Measurements from ENCODE around the gene WNT2B.

Gene WNT2B

DNA sequence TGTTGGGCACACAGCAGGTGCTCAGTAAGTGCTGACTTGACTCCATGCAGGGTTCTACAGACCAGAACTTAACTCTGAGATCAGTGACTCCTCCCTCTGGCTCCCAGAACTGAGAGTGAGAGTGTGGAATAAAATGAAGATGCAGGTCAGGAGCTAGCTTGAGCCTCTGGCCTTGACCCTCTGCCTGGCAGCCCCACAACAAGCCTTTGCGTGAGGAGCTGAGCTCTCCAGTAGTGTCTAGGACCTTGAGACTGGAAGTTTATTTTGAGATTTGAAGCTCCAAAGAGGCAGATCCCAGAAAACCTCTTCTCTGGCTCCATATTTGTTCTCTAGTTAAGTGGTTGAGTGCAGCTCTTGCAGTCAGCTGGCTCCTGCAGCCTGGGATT lies 3.4 kb upstream of the WNT2B start:
- DNase-seq = no peak

DNA sequence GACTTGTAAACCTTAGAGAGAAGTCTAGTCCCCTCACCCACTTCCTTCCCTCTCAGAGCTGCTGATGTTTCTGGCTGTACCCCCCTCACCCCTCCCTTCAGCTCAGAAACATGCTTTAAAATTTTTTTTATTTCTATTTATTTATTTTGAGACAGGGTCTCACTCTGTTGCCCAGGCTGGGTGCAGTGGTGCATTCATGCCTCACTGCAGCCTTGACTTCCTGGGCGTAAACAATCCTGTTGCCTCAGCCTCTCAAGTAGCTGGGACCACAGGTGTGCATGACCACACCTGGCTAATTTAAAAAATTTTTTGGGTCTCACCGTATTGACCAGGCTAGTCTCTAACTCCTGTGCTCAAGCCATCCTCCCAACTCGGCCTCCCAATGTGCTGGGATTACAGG lies 2.9 kb upstream of the WNT2B start:
- DNase-seq = no peak

DNA sequence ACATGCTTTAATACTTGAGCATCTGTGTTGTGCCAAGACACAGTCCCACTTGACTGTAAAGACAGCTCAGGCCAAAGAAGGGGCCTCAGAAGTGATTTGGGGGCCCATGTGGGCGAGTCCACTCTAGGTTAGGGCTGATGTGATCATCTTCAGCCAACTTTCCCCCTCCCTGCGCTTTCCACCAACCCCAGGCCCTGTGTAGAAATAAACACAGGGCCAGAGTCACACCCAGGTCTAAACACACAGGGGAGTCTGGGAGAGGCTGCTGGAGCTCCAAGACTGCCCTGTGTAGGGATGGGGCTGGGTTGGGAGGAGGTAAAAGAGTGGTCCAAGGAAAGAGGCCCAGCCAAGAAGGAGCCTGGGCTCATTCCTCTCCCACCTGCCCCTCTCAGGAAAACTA lies 2.5 kb upstream of the WNT2B start:
- no peak for DNase-seq

DNA sequence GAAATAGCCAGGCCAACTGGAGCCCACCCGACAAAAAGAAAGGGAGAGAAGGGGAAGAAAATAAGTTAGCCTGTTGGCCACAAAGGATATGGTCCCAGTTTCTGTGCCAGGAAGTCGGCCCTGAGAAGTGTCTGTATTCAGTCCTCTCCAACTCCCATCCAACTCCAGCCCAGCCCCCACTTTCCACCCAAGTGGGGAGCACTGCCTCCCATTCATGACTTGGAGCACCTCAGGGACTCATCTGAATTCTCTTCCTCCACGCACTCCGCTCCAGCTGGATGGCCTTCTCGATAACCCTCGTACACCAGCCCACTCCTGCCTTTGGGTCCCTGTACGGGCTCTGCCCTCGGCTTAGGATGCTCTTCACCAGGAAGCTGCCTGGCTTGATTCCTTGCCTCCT lies 2.0 kb upstream of the WNT2B start:
- DNase-seq = no peak

DNA sequence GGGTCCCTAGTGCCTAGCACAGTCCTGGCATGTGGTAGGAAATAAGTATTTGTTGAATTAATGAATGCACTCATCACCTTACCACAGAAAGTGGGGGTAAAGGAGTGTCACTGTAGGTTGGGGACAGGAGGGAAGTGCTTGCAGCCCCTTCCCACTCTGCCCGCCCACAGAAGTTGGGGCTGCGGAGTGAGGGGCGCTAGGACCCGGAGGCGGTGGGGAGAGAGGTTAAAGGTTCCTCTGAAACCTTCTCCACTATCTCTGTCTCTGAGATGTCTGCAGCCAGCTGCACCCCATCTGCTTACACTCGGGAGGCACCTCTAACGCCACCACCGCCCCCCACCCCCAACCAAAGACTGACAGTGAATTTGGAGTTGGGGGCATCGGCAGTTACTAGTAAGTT lies 1.4 kb upstream of the WNT2B start:
- no peak for DNase-seq

DNA sequence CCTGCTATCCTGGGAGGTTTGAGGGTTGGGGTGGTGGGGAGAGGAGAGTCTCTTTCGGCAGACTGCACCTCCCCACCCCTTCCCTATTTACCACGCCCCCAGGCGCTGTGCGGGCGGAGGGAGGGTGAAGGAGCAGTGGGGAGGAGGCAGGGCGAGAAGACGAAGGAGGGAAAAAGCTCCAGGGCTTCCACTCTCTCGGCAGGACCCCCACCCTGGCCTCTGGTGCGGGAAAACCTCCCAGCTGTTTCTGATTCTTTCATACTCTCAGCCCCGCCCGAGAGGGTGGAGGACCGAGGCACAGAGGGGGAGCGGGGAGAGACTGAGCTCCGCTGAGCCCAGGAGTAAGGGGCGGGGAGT lies 866 bp upstream of the WNT2B start:
- DNase-seq = no peak

DNA sequence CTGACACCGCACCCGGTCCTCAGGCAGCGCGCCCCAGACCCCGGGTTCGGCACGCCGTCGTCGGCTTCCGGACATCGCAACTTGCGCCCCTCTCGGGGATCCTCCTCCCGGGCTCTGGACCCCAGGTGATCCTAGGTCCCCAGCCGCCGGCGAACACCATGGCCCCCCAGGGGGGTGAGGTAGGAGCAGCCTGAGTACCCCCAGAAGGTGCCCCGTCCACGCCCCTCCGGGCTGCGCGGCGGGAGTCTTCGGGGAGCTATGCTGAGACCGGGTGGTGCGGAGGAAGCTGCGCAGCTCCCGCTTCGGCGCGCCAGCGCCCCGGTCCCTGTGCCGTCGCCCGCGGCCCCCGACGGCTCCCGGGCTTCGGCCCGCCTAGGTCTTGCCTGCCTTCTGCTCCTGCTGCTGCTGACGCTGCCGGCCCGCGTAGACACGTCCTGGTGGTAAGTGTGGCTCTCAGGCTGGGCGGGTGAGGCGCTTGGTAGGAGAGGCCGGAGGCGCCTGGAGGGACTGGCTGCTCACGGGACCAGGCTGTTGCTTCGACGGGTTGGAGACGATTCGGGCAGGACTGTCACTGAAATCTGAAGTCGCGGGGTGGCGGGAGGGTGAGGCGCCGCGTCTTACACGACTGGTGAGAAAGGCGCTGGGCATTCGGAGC lies 367 bp downstream of the WNT2B start:
- no peak for DNase-seq

DNA sequence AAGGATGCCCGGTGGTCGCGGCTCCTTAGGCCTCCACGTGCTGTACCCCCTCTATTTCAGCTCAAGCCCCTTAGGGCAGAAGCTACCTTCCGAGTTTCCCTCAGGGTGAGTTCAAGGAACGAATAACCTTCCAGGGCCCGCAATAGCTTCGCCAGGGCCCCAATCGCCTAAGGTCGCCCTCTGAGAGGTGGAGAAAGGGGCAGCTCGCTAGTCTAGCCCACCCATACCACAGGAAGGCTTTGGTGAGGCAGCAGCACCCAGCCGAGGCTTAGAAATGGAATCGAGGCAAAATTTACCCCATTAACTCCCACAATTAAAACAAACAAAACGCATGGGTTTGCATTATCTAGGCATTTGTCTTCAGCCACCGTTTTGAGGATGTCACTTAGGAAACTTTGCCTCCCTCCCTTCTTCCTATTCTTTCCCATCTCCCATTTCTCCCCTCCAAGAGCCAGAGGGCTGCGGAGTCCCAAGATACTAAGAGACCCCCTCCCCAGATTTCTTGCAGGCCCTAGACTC lies 954 bp downstream of the WNT2B start:
- no peak for DNase-seq

DNA sequence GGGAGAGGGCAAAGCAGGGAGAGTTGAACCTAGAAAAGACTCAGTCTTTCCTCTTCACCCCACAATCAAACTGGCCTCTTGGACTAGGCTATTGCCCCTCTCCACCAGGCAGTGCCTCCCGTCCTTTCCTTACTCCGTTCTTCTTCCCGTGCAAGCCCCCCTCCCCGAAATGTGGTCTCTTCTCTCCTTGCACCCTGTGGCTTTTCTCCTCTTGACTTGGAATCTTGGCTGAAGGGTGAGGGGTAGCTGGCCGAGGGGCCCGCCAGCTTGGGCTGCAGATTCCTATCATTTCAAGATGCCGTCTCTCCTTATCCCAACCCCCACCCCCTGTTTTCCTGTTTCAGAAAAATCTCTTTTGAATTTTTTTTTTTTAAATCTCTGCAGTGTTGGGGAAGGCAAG lies 1.6 kb downstream of the WNT2B start:
- DNase-seq = no peak

DNA sequence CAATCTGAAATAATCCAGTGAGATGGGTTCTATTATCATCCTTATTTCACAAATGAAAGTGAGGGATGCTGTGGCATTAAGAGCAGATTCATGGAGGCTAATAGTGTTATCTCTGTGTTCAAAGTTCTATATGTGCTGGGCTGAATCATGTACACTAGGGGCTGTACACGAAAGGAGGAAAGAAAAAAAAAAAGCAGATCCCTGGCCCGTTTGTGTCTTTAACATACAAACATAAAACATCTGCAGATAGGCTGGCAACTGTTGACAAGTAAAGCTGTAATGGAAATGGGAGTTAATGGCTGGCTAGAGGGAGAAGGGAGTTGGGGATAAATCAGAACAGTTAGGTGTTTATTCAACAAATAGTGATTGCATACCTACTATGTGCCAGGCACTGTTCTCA lies 3.1 kb downstream of the WNT2B start:
- no peak for DNase-seq

DNA sequence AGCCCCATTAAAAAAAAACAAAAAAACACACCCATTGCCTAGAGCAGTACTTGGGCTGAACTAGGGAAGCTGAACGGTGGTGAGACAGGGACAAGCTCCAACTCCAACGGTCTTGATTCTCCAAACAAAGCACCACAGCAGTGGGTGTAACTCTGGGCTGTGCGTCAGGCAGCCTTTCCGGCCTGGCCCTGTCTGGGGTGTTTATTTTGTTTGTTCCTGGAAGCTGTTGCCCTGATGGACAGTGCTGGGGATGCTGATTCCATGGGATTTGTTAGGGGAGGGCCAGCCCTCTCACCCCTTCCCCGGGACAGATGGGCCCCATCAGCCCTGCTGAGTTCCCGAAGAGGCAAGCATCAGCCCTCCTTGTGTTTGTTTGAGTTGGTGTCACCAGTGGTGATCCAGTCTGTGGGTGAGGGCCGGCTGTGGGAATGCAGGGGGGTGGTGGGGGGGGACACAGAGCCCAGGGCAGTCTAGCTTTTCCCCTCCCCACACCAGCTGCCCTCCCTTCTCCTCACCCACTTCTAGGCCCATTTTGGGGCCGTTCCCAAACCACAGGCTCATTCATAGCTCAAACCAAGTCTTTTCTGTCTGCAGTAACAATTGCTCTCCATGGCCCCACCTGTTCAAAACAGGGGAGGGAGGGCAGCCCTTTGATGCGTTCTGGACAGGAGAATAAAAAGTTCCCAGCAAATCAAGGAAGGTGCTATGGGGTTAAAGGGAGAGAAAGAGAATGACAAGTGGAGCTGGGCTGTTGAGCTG lies 4.5 kb downstream of the WNT2B start:
- no peak for DNase-seq

DNA sequence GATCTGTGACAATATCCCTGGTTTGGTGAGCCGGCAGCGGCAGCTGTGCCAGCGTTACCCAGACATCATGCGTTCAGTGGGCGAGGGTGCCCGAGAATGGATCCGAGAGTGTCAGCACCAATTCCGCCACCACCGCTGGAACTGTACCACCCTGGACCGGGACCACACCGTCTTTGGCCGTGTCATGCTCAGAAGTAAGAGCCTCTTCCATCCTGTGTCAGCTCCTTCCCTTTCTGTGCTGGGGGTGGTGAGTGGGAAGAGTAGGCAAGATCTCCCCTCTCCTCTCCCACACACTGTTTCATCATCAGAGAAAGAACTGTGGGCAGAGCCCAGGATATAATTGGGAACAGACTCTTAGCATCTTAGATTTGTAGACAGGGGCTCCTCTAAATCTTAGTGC lies 6.1 kb downstream of the WNT2B start:
- DNase-seq = no peak

DNA sequence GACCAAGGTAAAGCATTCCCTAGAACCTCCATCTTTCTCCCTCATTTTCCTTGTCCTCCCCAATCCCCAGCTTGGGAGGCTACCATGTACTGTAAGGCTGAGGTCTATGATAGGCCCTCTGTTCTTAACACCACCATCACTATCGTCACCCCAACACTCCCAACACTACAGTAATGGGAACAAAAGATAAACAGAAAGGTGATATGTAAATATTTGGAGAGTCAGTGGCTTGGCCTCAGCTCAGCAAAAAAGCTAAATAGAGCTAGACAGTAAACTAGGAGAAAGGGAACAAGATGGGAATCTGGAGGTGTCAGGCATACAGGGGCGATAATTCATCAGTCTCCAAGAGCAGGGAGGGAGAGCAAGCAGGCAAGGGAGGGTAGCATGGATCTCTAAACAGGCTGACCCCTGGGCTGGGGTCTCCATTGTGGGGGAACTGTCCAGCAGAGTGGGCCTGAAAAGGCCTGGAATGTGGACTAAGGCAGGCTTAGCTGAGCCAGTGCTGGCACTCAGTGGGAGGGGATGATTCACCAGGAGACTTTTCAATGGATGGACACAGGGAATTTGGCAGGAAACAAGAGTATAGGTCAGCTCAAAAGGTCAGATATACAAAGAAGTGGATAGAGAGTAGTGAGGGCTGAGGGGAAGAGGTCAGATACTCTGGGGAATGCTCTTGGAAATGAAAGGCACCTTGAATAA lies 6.7 kb downstream of the WNT2B start:
- no peak for DNase-seq

DNA sequence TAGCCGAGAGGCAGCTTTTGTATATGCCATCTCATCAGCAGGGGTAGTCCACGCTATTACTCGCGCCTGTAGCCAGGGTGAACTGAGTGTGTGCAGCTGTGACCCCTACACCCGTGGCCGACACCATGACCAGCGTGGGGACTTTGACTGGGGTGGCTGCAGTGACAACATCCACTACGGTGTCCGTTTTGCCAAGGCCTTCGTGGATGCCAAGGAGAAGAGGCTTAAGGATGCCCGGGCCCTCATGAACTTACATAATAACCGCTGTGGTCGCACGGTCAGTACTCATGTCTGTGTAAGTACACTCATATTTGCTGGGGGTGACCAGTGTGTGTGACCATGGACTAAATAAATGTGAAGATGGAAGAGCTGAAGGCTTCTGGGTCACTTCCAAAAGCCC lies 7.4 kb downstream of the WNT2B start:
- no peak for DNase-seq

DNA sequence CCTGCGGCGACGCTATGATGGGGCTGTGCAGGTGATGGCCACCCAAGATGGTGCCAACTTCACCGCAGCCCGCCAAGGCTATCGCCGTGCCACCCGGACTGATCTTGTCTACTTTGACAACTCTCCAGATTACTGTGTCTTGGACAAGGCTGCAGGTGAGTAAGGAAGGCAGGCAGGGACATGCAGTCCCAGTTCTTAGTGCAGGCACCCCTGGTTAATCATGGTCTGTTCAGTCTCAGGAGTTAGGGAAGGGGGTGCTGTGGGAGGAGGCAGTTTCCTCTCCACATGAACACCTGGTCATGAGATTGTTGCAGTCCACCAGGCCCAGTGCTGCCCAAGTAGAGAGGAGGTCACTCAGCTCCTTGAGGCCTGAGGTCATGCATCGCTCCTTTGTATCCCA lies 8.5 kb downstream of the WNT2B start:
- no peak for DNase-seq

DNA sequence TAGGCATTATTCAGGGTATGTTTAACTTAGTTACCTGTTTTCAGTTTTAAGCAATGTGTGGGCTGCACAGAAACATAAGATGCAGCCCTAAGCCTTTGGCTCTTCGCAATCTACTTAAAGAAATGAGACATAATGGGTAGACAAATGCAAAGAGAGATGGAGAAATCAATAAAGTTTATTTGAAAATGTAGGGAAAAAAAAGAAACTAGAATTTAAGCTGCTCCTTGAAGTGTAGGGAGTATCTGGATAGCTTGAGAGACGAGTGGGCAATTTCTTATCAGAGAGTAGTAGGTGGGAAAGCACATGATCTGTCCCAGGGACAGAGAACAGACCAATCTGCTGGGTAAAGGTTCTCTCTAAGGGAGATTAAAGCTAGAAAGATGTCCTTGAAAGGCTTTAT lies 8.9 kb downstream of the WNT2B start:
- DNase-seq = no peak

DNA sequence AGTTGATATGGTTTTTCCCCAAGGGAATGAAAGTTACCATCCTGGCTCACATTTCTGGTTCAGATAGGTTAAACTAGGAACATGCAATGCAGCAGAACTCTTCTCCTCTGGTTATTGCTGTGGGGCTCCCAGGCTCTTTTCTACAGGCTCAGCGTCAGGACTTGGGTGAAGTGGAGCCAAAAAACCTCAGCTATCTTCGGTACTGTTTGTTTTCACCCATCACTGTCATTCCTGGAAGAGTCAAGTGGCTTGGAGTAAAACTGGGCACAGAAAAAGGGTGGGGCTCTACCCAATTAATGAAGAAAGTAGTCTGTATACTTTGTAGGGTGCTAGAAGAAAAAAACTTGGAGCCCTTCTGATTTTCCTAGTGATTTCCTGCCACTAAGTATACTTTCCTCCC lies 9.4 kb downstream of the WNT2B start:
- no peak for DNase-seq

DNA sequence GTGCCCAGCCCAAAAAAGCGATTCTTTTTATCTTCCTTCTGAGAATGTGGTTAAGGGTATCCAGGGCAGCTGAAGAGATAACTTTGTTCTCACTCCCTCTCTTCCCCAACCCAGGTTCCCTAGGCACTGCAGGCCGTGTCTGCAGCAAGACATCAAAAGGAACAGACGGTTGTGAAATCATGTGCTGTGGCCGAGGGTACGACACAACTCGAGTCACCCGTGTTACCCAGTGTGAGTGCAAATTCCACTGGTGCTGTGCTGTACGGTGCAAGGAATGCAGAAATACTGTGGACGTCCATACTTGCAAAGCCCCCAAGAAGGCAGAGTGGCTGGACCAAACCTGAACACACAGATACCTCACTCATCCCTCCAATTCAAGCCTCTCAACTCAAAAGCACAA lies 11.4 kb downstream of the WNT2B start:
- DNase-seq = no peak

DNA sequence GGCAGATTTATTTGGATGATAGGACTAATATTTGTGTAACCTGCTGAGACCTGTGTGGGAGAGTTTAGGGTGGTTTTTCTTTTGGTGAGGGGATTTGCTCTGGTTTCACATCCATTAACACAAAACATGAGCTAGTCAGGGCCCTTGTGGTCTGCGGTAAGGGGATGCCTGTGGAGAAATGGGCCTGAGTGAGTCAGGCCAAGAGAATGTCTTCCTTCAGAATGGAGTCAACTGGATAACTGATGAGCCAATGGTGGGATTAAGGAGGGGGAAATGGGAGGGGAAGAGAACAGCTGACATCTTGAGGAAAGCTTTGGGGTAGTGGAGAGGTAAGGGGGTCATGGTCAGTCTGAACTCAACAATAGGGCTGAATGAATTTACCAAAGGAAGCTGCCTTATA lies 13.9 kb downstream of the WNT2B start:
- no peak for DNase-seq

DNA sequence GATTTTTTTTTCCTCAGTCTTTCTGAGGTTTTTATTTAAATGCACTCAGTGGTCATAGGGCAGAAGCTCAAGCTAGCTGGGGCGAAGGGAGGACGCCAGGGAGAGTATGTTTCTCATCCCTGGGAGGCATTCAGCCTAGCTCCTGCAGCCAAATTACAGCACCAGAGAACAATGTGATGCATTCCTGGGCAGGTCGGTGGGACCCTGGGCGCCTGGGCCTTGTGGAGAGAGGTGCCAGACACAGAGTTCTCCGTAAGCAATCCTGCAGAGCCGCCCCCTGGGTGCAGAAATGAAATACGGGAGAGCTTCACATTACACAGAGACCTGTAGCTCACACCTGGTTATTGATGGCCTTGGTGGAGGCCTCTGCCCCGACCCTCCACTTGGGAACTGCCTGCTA lies 15.5 kb downstream of the WNT2B start:
- DNase-seq = no peak

DNA sequence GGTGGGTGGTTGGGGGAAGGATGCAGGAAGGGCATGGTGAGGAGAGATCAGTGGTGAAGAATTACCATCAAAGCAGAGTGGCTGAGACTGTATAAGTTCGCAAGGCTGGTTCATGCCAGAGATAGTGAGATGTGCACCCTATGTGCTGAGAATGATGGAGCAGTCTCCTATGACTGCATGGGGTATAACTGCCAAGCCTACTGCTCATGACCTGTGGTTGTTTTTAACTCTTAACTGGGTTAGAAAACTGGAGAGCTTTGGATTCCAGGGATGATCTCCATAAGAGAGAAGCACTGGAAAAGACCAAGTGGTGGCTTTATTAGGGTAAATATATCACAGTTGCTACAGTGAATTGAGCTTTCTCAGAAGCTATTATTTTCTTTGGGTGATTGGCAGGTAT lies 16.2 kb downstream of the WNT2B start:
- no peak for DNase-seq

DNA sequence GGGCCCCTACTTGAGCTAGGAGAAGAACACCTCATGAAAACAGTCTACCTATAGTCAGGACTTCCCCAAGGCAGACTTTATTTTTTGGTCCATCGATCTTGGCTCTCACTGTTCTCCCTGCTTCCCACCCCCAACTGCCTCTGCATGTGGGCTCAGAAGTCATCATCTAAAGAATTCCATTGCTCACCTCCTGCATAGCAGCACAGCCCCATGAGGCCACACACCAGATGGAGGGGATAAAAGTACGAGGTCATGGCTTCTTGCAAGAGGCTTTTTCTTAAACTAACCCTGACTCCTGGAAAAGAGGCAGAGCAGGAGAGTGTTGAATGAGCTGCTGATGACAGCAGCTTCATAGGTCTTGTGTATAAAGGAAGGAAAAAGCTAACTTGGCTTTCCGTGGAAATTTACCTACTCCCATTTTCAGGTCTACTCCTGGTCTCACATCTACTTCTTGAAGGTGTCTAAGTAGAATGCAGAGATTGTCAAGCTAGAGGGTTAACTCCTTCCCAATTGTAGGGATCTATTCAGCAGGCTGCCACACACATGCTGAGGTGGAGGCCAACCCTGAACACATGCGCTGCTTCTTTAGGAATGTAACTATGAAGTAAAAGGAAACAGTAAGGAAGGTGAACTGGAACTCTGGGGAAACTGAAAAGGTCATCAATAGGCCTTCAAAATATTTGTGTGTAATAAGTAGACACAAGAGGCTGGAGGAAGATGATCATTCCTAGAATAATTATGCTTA lies 18.7 kb downstream of the WNT2B start:
- DNase-seq = no peak

DNA sequence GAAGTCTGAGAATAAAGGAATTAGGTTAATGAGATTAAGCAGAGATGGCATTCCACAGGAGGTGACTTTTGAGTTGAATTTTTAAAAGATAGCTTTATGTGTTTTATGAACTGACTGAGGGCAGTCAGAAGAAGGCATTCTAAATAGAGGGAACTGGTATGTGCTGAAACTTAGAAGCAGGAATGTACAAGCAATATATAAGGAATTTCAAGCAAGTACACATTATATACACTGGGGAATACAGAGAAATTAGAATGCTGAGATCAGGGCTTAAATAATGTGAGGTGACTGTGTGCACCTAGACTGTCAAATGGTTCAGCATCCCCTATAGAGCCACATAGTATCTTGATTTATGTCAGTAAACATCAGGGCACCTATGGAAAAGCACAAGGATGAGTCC lies 19.3 kb downstream of the WNT2B start:
- no peak for DNase-seq

DNA sequence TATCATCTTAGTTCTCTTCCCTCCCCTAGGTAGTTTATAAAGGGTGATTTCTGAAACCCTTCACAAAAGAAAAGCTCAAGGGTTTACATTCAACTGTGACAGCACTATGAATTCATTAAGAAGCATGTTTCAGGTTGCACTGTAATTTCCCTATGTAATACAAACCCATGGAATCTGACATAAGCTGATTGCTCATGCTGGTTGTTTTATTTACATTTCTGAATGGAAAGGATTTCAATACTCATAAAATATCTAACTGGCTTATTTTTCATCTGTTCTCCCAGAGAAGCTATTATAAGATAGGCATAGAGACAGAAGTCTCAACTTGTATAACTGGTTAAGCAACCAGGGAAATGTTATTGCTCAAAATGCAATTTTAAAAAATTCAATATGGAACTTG lies 20.5 kb downstream of the WNT2B start:
- DNase-seq = no peak

All from NCI-H774 (cell line).